D721Med (cell line): Measurements from ENCODE around the gene RGS6.
A peak's percentile ranks its signal among the peaks of the same experiment; 100 is the strongest.

Source experiments
- DNase-seq: peaks from one replicate; pipeline ENCODE4 v3.0.0; 2011; ENCODE audit warnings: low spot score; ENCODE audit not compliant: insufficient read length
- FAIRE-seq: peaks from 2 replicates; lab custom pipeline; 2011; peaks lifted over from hg19 to GRCh38; lab: Jason Lieb, UNC
- TF ChIP-seq, protein P1 (sequence below): IDR thresholded peaks from 2 replicates; pipeline ENCODE4 v1.5.1; 2012; ENCODE audit warnings: mild to moderate bottlenecking, control low read depth; ENCODE audit not compliant: insufficient read depth; ENCODE audit errors: missing control alignments

Gene RGS6

DNA sequence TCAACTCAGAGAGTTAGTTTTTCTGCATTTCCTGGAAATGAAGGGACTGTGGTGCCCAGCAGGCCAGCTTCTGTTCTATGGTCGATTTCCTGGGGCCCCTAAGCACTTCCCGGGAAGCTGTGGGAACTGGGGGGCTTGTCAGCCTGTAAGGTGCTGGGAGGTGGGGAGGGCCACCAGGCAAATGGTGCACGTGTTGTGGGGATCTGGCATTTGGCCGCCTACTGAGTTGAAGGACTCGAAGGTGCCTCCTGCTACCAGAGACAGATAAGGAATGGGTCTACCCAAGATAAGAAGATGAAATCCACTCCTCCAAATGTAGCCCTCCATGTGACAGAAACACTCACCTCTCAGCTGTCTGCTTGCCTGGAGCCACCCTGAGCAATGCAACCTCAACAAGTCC is 620.0 kb downstream of the RGS6 start:
- FAIRE-seq: no peak
- TF ChIP-seq, protein P1, sequence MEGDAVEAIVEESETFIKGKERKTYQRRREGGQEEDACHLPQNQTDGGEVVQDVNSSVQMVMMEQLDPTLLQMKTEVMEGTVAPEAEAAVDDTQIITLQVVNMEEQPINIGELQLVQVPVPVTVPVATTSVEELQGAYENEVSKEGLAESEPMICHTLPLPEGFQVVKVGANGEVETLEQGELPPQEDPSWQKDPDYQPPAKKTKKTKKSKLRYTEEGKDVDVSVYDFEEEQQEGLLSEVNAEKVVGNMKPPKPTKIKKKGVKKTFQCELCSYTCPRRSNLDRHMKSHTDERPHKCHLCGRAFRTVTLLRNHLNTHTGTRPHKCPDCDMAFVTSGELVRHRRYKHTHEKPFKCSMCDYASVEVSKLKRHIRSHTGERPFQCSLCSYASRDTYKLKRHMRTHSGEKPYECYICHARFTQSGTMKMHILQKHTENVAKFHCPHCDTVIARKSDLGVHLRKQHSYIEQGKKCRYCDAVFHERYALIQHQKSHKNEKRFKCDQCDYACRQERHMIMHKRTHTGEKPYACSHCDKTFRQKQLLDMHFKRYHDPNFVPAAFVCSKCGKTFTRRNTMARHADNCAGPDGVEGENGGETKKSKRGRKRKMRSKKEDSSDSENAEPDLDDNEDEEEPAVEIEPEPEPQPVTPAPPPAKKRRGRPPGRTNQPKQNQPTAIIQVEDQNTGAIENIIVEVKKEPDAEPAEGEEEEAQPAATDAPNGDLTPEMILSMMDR: no peak
- DNase-seq: no peak

DNA sequence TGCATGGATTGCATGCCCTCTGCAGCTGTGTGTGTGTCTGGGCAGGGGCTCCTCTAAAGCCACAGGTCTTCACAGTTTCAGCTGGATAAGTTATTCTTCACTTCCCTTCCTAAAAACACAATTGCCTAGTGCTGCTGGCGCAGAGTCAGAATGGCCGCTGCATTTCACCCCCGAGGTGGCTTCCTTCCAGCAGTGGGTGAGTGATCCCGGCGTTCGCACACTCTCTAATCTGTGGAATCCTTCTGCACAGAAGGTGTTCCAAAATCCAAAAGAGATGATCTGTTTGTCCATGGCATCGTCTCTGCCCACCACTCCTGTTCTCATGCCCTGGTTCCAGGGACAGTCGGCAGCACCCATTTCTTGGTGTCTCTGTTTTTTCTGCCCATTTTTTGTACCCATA is 620.9 kb downstream of the RGS6 start:
- FAIRE-seq: no peak

DNA sequence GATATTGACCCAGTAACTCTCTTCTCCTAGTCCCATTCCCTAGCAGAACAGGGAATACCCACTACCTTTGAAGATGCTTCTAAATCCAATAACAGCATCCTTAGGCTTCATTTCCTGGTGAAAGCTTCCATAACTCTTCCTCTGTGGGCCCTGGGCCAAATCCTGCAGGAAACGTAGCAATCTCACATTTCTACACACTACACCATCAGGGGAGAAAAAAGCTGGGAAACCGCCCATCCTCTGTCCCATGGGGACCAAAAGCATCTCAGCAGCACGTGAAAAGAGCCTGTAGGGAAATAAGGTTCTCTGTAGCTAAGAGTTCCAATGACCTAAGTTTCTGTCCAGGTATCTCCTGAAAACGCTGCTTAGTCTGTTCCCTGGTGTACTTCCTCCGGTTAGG is 621.4 kb downstream of the RGS6 start:
- FAIRE-seq (no peak), DNase-seq (no peak)
- TF ChIP-seq, protein P1: no peak

More for the DNA sequence above, 620.9 kb downstream of the RGS6 start:
- no peak for DNase-seq
- TF ChIP-seq, protein P1: no peak

DNA sequence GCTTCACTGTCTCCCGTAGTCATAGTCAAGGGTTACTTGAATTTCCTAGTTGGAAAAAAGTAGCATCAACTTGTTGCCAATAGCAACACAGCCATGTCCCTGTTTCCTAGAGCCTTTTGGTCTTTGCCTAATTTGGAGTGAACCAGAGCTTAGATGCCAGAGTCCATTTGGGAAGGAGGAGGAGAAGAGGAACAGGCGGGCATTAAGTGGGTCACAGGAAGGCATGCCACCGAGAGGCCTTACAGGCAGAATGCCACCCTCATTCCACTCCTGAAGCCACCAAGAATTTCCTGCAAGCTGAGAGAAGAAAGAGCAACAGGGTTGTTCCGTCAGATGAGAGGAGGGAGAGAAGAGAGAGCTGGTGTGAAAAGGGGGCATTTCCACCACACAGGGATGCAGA is 622.2 kb downstream of the RGS6 start:
- TF ChIP-seq, protein P1: no peak
- FAIRE-seq: no peak
- no peak for DNase-seq

DNA sequence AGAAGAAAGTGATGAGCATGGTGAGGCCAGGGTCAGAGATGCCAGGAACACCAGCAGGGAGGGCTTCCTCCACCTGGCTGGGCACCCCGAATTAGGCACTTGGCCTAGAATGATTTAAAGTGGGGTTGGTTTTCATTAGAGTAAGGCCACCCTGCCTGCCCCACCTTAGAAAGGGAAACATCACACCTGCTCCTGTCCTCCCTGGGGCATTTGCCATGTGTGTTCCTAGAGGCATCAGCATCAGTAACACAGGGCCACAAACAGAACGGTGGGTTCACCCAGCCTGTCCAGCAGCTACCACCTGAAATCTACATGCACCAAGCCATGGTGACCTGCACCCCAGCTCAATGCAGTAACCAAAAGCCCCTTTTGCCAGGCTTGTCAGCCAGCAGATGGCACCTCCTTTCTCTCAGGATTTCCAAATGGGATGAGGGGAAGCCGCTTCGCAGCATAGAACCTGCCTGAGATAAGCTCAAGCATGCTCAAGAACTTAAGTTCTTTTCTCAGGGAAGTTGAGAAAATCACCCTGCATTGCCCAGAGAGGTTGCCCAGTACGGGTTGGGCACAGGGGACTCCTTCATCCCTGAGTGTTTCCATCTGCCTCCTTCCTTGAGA is 622.9 kb downstream of the RGS6 start:
- FAIRE-seq: no peak
- TF ChIP-seq, protein P1: peak; percentile 12
- DNase-seq: no peak

DNA sequence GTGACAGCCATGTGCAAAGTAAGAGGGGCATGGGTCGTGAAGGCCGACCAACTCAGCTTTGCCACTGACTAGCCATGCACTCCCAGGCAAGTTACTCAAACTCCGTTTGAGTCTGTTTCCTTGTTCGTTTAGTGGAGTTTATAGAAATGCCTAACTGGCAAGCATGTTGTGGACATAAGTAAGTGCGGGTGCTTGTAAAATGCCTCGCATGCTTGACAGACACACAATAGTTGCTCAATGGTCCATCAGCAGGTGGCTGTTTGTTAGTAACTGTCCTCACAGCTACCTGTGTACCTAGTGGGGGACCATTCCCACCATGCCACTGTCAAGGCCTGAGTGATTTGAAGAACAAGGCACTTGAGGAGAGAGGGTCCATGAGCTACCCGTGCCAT is 623.4 kb downstream of the RGS6 start:
- DNase-seq: no peak
- TF ChIP-seq, protein P1: no peak
- no peak for FAIRE-seq

DNA sequence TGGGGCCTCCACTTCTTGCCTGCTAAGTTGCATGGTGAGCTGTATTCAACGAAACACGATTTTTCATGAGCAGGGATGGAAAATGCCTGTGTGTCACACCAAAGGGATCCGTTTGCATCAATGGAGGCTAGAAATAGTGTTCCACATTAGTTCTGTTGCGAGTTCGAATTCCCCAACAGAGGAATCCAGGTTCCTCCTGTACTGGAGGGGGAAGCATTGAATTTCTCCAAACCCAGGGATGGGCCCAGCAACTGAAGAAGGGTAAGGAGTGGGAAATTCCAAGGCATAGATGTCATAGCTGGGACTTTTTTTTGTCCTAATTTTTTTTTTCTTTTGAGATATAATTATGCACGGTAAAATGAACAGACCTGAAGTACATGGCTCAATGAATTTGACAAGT is 625.4 kb downstream of the RGS6 start:
- FAIRE-seq (no peak), DNase-seq (no peak)
- TF ChIP-seq, protein P1: no peak
